GM23338 (cell line): ENCODE results near the gene LDLRAD3.

Source experiments
- CREB1 ChIP-seq: fragments of 250-450 bp; sonication (Bioruptor Pico); IDR thresholded peaks from 2 replicates; pipeline ENCODE4 v1.5.0; 2020; ENCODE audit warnings: low read depth, mild to moderate bottlenecking, moderate library complexity
- EZH2 ChIP-seq: fragments of 200-600 bp; sonication (generic); IDR thresholded peaks from one replicate; pipeline ENCODE4 v1.8.0; 2017; ENCODE audit warnings: antibody characterized with exemption, mild to moderate bottlenecking, low read depth; ENCODE audit not compliant: unreplicated experiment
- EZH2phosphoT487 ChIP-seq: fragments of 200-600 bp; sonication (generic); IDR thresholded peaks from one replicate; pipeline ENCODE4 v1.8.1; 2018; ENCODE audit warnings: antibody characterized with exemption; ENCODE audit not compliant: unreplicated experiment
- JUNB ChIP-seq: IDR thresholded peaks from one replicate; pipeline ENCODE4 v1.6.1; 2016; ENCODE audit warnings: antibody characterized with exemption; ENCODE audit not compliant: unreplicated experiment
- POLR2AphosphoS5 ChIP-seq: IDR thresholded peaks from 2 replicates; pipeline ENCODE4 v1.6.1; 2016; ENCODE audit warnings: antibody characterized with exemption, low read depth
- ZNF114 ChIP-seq: fragments of 250-450 bp; sonication (Bioruptor Pico); IDR thresholded peaks from 2 replicates; pipeline ENCODE4 v1.5.0; 2020; ENCODE audit warnings: mild to moderate bottlenecking, moderate library complexity
- TF ChIP-seq, protein P1 (sequence below): IDR thresholded peaks from one replicate; pipeline ENCODE4 v1.6.1; 2018; ENCODE audit warnings: antibody characterized with exemption; ENCODE audit not compliant: unreplicated experiment
- TF ChIP-seq, protein P2 (sequence below), 2 experiments: fragments of 200-600 bp in 1 of 2; sonication (generic) in 1 of 2; conservative IDR thresholded peaks; 2 replicates each; pipeline versions ENCODE4 v1.5.1 to v1.6.1; 2016 to 2017; ENCODE audit warnings: antibody characterized with exemption in 2 of 2, low read depth in 2 of 2, mild to moderate bottlenecking in 2 of 2, moderate library complexity in 1 of 2
- TF ChIP-seq, protein P3 (sequence below): IDR thresholded peaks from 2 replicates; pipeline ENCODE4 v1.6.1; 2016; ENCODE audit warnings: antibody characterized with exemption

DNA sequence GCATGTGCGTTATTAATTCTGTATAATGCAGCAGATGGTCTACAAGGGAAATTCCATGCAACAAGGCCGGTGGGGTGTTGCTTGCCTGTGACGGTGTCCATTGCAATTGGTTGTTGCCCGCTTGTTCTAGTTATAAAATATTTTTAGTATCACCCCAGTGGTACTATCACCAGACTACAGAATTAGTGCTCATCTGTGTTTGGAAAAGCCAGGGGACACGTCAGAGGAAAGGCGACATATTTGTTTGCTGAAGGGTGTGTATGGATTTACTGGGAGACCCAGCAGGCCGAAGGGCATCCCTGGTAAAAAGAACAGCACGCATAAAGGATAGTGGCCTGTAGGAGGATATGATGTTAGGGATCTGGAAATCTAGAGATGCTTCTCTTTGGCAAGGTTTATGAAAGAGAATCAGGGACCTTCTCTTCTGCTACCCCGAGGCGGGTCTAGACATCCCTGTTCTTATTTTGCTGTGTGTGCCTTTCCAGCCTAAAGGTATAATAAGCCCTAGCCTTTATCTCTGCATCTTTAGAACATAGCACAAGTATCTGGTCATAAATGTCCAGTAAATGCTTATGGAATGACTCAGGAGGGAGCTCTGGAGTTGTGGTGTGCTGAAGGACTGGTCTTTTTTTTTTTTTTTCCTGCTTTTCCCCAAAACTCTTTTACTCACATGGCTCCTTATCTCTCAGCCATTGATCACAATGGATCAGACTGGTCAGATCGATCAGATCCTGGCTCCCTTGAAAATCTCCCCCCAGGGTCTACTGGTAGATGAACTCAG is 90.9 kb downstream of the LDLRAD3 start:
- no peak for TF ChIP-seq EZH2phosphoT487
- TF ChIP-seq EZH2: no peak
- TF ChIP-seq CREB1 (CRISPR knock-in tag): no peak
- TF ChIP-seq, protein P1, sequence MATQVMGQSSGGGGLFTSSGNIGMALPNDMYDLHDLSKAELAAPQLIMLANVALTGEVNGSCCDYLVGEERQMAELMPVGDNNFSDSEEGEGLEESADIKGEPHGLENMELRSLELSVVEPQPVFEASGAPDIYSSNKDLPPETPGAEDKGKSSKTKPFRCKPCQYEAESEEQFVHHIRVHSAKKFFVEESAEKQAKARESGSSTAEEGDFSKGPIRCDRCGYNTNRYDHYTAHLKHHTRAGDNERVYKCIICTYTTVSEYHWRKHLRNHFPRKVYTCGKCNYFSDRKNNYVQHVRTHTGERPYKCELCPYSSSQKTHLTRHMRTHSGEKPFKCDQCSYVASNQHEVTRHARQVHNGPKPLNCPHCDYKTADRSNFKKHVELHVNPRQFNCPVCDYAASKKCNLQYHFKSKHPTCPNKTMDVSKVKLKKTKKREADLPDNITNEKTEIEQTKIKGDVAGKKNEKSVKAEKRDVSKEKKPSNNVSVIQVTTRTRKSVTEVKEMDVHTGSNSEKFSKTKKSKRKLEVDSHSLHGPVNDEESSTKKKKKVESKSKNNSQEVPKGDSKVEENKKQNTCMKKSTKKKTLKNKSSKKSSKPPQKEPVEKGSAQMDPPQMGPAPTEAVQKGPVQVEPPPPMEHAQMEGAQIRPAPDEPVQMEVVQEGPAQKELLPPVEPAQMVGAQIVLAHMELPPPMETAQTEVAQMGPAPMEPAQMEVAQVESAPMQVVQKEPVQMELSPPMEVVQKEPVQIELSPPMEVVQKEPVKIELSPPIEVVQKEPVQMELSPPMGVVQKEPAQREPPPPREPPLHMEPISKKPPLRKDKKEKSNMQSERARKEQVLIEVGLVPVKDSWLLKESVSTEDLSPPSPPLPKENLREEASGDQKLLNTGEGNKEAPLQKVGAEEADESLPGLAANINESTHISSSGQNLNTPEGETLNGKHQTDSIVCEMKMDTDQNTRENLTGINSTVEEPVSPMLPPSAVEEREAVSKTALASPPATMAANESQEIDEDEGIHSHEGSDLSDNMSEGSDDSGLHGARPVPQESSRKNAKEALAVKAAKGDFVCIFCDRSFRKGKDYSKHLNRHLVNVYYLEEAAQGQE: no peak
- TF ChIP-seq, protein P2, sequence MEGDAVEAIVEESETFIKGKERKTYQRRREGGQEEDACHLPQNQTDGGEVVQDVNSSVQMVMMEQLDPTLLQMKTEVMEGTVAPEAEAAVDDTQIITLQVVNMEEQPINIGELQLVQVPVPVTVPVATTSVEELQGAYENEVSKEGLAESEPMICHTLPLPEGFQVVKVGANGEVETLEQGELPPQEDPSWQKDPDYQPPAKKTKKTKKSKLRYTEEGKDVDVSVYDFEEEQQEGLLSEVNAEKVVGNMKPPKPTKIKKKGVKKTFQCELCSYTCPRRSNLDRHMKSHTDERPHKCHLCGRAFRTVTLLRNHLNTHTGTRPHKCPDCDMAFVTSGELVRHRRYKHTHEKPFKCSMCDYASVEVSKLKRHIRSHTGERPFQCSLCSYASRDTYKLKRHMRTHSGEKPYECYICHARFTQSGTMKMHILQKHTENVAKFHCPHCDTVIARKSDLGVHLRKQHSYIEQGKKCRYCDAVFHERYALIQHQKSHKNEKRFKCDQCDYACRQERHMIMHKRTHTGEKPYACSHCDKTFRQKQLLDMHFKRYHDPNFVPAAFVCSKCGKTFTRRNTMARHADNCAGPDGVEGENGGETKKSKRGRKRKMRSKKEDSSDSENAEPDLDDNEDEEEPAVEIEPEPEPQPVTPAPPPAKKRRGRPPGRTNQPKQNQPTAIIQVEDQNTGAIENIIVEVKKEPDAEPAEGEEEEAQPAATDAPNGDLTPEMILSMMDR (conservative IDR thresholded peaks at IDR 0.05; ENCODE audit: low read depth in 2 of 2): no peak
- TF ChIP-seq POLR2AphosphoS5: no peak
- TF ChIP-seq ZNF114 (CRISPR knock-in tag): no peak
- TF ChIP-seq JUNB: no peak
- TF ChIP-seq, protein P3, sequence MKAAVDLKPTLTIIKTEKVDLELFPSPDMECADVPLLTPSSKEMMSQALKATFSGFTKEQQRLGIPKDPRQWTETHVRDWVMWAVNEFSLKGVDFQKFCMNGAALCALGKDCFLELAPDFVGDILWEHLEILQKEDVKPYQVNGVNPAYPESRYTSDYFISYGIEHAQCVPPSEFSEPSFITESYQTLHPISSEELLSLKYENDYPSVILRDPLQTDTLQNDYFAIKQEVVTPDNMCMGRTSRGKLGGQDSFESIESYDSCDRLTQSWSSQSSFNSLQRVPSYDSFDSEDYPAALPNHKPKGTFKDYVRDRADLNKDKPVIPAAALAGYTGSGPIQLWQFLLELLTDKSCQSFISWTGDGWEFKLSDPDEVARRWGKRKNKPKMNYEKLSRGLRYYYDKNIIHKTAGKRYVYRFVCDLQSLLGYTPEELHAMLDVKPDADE: no peak
